ENCODE results near the gene PRCC. TPM values are rescaled to one million over a fixed set of nuclear protein-coding genes. Genes with fewer than 3 reads are reported as not detected.

The PRCC gene
- total and polyA plus RNA-seq, 2 of the 13 experiments (the other 11 are each of a cell fraction or from before 2014, with no cell fraction given): 24.2 to 40.5 TPM

- TF ChIP-seq ASH2L (IDR thresholded peaks at IDR 0.05; ENCODE audit: insufficient read length, low read depth, low read length) (peak; percentile 85), ZBTB20 (CRISPR knock-in tag; IDR thresholded peaks at IDR 0.05; ENCODE audit: borderline replicate concordance, low read depth) (0 out of 2 replicates have a peak, but pooled peaks have one; percentile 46), BORCS8-MEF2B (CRISPR knock-in tag; IDR thresholded peaks at IDR 0.05) (peak; percentile 77), ZNF354B (CRISPR knock-in tag; IDR thresholded peaks at IDR 0.05) (no peak), SMAD9 (CRISPR knock-in tag; IDR thresholded peaks at IDR 0.05) (peak; percentile 92; the same call in 1 of the 2 replicates), IRF9 (CRISPR knock-in tag; IDR thresholded peaks at IDR 0.05; ENCODE audit: borderline replicate concordance) (peak; percentile 97), ZNF383 (CRISPR knock-in tag; IDR thresholded peaks at IDR 0.05; ENCODE audit: borderline replicate concordance) (0 out of 2 replicates have a peak, but pooled peaks have one; percentile 95), ZNF326 (CRISPR knock-in tag; IDR thresholded peaks at IDR 0.05; ENCODE audit: borderline replicate concordance) (no peak), AHR (CRISPR knock-in tag; IDR thresholded peaks at IDR 0.05) (no peak; the same call in 1 of the 2 replicates), NR0B2 (CRISPR knock-in tag; IDR thresholded peaks at IDR 0.05) (0 out of 2 replicates have a peak, but pooled peaks have one; percentile 42), GTF2F1 (IDR thresholded peaks at IDR 0.05; ENCODE audit: low read length) (no peak), ZNF510 (CRISPR knock-in tag; IDR thresholded peaks at IDR 0.05; ENCODE audit: low read depth) (0 out of 2 replicates have a peak, but pooled peaks have one; percentile 70), JUND (CRISPR knock-in tag; IDR thresholded peaks at IDR 0.05) (no peak; the same call in 1 of the 2 replicates), ZNF616 (CRISPR knock-in tag; IDR thresholded peaks at IDR 0.05; ENCODE audit: low read depth) (0 out of 2 replicates have a peak, but pooled peaks have one; percentile 65), PREB (CRISPR knock-in tag; IDR thresholded peaks at IDR 0.05) (no peak), ZFP36 (IDR thresholded peaks at IDR 0.05; ENCODE audit: borderline replicate concordance, low read depth, low read length, partially characterized antibody) (no peak), GABPA (IDR thresholded peaks at IDR 0.05; ENCODE audit: low read depth, low read length) (peak; percentile 93), GABPA (CRISPR knock-in tag; IDR thresholded peaks at IDR 0.05; ENCODE audit: low read depth) (peak; percentile 99)
- TF ChIP-seq, protein P1, sequence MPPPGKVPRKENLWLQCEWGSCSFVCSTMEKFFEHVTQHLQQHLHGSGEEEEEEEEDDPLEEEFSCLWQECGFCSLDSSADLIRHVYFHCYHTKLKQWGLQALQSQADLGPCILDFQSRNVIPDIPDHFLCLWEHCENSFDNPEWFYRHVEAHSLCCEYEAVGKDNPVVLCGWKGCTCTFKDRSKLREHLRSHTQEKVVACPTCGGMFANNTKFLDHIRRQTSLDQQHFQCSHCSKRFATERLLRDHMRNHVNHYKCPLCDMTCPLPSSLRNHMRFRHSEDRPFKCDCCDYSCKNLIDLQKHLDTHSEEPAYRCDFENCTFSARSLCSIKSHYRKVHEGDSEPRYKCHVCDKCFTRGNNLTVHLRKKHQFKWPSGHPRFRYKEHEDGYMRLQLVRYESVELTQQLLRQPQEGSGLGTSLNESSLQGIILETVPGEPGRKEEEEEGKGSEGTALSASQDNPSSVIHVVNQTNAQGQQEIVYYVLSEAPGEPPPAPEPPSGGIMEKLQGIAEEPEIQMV (CRISPR knock-in tag; IDR thresholded peaks at IDR 0.05; ENCODE audit: low read depth): peak; percentile 76
- TF ChIP-seq, protein P2, sequence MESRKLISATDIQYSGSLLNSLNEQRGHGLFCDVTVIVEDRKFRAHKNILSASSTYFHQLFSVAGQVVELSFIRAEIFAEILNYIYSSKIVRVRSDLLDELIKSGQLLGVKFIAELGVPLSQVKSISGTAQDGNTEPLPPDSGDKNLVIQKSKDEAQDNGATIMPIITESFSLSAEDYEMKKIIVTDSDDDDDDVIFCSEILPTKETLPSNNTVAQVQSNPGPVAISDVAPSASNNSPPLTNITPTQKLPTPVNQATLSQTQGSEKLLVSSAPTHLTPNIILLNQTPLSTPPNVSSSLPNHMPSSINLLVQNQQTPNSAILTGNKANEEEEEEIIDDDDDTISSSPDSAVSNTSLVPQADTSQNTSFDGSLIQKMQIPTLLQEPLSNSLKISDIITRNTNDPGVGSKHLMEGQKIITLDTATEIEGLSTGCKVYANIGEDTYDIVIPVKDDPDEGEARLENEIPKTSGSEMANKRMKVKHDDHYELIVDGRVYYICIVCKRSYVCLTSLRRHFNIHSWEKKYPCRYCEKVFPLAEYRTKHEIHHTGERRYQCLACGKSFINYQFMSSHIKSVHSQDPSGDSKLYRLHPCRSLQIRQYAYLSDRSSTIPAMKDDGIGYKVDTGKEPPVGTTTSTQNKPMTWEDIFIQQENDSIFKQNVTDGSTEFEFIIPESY (CRISPR knock-in tag; IDR thresholded peaks at IDR 0.05): peak; percentile 64
- TF ChIP-seq, protein P3, sequence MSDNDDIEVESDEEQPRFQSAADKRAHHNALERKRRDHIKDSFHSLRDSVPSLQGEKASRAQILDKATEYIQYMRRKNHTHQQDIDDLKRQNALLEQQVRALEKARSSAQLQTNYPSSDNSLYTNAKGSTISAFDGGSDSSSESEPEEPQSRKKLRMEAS (IDR thresholded peaks at IDR 0.05): peak; percentile 98
These were observed 26.4 kb upstream of the PRCC start, which contains the start of gene MRPL24 (continued) for GRCh38 chr1:156740741-156741480.
